Endothelial cell of umbilical vein (primary cell): ENCODE measurements around the gene MYH15. TPM values are rescaled to one million over a fixed set of nuclear protein-coding genes. Genes with fewer than 3 reads are reported as not detected.

Source experiments
- BruUV-seq: library from RNA; stranded (reverse); fragments of 400-500 nt; replicated peaks from 2 replicates; lab custom pipeline; 2021; lab: Mats Ljungman, UMichigan
- CTCF ChIA-PET: fragments of 300-600, 350-600 bp; sonication (Branson Sonifier 250); formaldehyde crosslinking; loops from one replicate; lab custom pipeline; 2021; ENCODE audit warnings: antibody characterized with exemption, inconsistent platforms; lab: Charles Lee
- POLR2A ChIA-PET: fragments of 300-600, 350-600 bp; sonication (Branson Sonifier 250); formaldehyde crosslinking; loops from one replicate; lab custom pipeline; 2021; ENCODE audit warnings: antibody characterized with exemption, inconsistent platforms; lab: Charles Lee
- DNase-seq: peaks from one replicate; pipeline ENCODE4 v3.0.0-alpha.2; 2011; ENCODE audit warnings: low read depth, low spot score
- FAIRE-seq: peaks from 2 replicates; lab custom pipeline; 2011; peaks lifted over from hg19 to GRCh38; lab: Jason Lieb, UNC
- H2AFZ ChIP-seq: 2 replicates; pipeline ENCODE4 v1.6.0; 2012; ENCODE audit warnings: low read depth, low read length, control low read depth, inconsistent platforms
- H3K27ac ChIP-seq: 2 replicates; pipeline ENCODE4 v1.5.1; 2011; ENCODE audit warnings: low read depth, mild to moderate bottlenecking, control low read depth, low read length, moderate library complexity; ENCODE audit not compliant: insufficient read depth
- H3K27me3 ChIP-seq, 2 experiments: 2 replicates each; pipeline versions ENCODE4 v1.6.0 to v1.6.1; 2011; ENCODE audit warnings: low read length in 2 of 2, mixed read lengths in 1 of 2; ENCODE audit not compliant: control insufficient read depth in 2 of 2, insufficient read depth in 2 of 2
- H3K36me3 ChIP-seq, 2 experiments: 2 replicates in 1 of 2; 3 replicates in 1 of 2; pipeline ENCODE4 v1.5.1; 2011; ENCODE audit warnings: low read length in 2 of 2, mild to moderate bottlenecking in 1 of 2, moderate library complexity in 1 of 2; ENCODE audit not compliant: control insufficient read depth in 2 of 2, insufficient read depth in 2 of 2; ENCODE audit errors: extremely low read depth in 1 of 2
- H3K4me1 ChIP-seq: 3 replicates; pipeline ENCODE4 v1.5.1; 2011; ENCODE audit warnings: mild to moderate bottlenecking, low read length; ENCODE audit not compliant: control insufficient read depth, insufficient read depth; ENCODE audit errors: extremely low read depth
- H3K4me2 ChIP-seq: 2 replicates; pipeline ENCODE4 v1.6.1; 2011; ENCODE audit warnings: low read length, control low read depth, mixed read lengths; ENCODE audit not compliant: insufficient read depth
- H3K4me3 ChIP-seq, 3 experiments: fragments of 200-600 bp in 1 of 3; sonication (generic), shearing (Covaris generic) in 1 of 3; replicated peaks in 1 of 3; 2 replicates each; pipeline ENCODE4 v1.5.1; 2011 to 2016; ENCODE audit warnings: control low read depth in 3 of 3, low read length in 3 of 3, mild to moderate bottlenecking in 2 of 3, inconsistent platforms in 1 of 3, low read depth in 1 of 3, moderate library complexity in 1 of 3; ENCODE audit not compliant: insufficient read depth in 1 of 3
- H3K79me2 ChIP-seq: 2 replicates; pipeline ENCODE4 v1.6.0; 2012; ENCODE audit warnings: low read length, inconsistent platforms; ENCODE audit not compliant: control insufficient read depth, insufficient read depth
- H3K9ac ChIP-seq: replicated peaks from 2 replicates; pipeline ENCODE3; 2011; ENCODE audit warnings: low read length, control low read depth; ENCODE audit not compliant: insufficient read depth; ENCODE audit errors: extremely low read depth
- H3K9me1 ChIP-seq: replicated peaks from 3 replicates; pipeline ENCODE4 v1.6.0; 2011; ENCODE audit warnings: mild to moderate bottlenecking, low read length; ENCODE audit not compliant: control insufficient read depth, insufficient read depth; ENCODE audit errors: extremely low read depth
- H3K9me3 ChIP-seq: replicated peaks from 2 replicates; pipeline ENCODE4 v1.5.1; 2012; ENCODE audit warnings: low read length, inconsistent platforms; ENCODE audit not compliant: control insufficient read depth, insufficient read depth
- H4K20me1 ChIP-seq: replicated peaks from 2 replicates; pipeline ENCODE3; 2011; ENCODE audit warnings: mild to moderate bottlenecking, low read length; ENCODE audit not compliant: control insufficient read depth, insufficient read depth; ENCODE audit errors: extremely low read depth
- CTCF ChIP-seq, 2 donors: IDR thresholded peaks; 1 replicate in 1 of 2; 2 replicates in 1 of 2; pipeline ENCODE4 v1.5.1; 2011; ENCODE audit warnings: low read length in 2 of 2, mild to moderate bottlenecking in 2 of 2, moderate library complexity in 2 of 2, control low read depth in 1 of 2, inconsistent platforms in 1 of 2, low read depth in 1 of 2; ENCODE audit not compliant: insufficient read depth in 1 of 2; ENCODE audit errors: extremely low read depth in 1 of 2
- EZH2 ChIP-seq: IDR thresholded peaks from 2 replicates; pipeline ENCODE4 v1.6.1; 2012; ENCODE audit warnings: borderline replicate concordance, low read depth, mild to moderate bottlenecking, moderate library complexity, low read length, inconsistent platforms; ENCODE audit not compliant: severe bottlenecking
- FOS ChIP-seq: IDR thresholded peaks from 2 replicates; pipeline ENCODE4 v1.6.1; 2011; ENCODE audit warnings: mild to moderate bottlenecking, low read length, moderate library complexity, borderline replicate concordance; ENCODE audit not compliant: insufficient read depth
- GATA2 ChIP-seq: IDR thresholded peaks from 2 replicates; pipeline ENCODE4 v1.7.0; 2011; ENCODE audit warnings: low read depth, mild to moderate bottlenecking, moderate library complexity, mixed read lengths, low read length; ENCODE audit not compliant: insufficient read length, insufficient read depth
- JUN ChIP-seq: IDR thresholded peaks from 2 replicates; pipeline ENCODE4 v1.6.1; 2011; ENCODE audit warnings: borderline replicate concordance, low read depth; ENCODE audit not compliant: insufficient read length, insufficient read depth
- MAX ChIP-seq: IDR thresholded peaks from 2 replicates; pipeline ENCODE4 v1.6.1; 2011; ENCODE audit not compliant: insufficient read depth, insufficient read length
- MYC ChIP-seq: IDR thresholded peaks from one replicate; pipeline ENCODE4 v1.6.1; 2011; ENCODE audit warnings: mild to moderate bottlenecking, low read depth, low read length
- POLR2A ChIP-seq: IDR thresholded peaks from 2 replicates; pipeline ENCODE4 v1.6.1; 2012; ENCODE audit warnings: low read depth, mild to moderate bottlenecking, control low read depth, low read length
- POLR2AphosphoS5 ChIP-seq: IDR thresholded peaks from 2 replicates; pipeline ENCODE4 v1.6.1; 2012; ENCODE audit warnings: low read depth, mild to moderate bottlenecking, control low read depth, low read length, moderate library complexity; ENCODE audit not compliant: insufficient read depth
- dilution Hi-C: fragments of 300-500 bp; cut with MboI; formaldehyde crosslinking; loops from one replicate; pipeline ENCODE4 v1.15.0; 2019; ENCODE audit warnings: low sequenced_read_pairs; ENCODE audit not compliant: extremely low pct_ligation_motif_present
- intact Hi-C: fragments of 100-400 bp; cut with micrococcal nuclease; formaldehyde crosslinking; loops from one replicate; pipeline ENCODE4 v1.10.0; 2022
- polyA plus RNA-seq, 4 experiments: library from polyadenylated mRNA; depleted of rRNA in 3 of 4; stranded (reverse) in 3 of 4; unstranded in 1 of 4; fragments of >200 nt; gene quantifications; 2 replicates each; pipeline versions ENCODE4 v1.2.1 to v1.2.3, GENCODE V29; 2011 to 2012; ENCODE audit warnings: missing spikeins in 1 of 4
- total RNA-seq: library from RNA; stranded (reverse); gene quantifications from 2 replicates; pipeline ENCODE4 v1.2.3, GENCODE V29; 2021

MYH15 gene
- total and polyA plus RNA-seq, 2 donors (not counting 3 experiments of a cell fraction or from before 2014, with no cell fraction given), result 0.27 TPM; not detected in 1

- dilution Hi-C loops, result no loop called here
- no peaks in the 10 kb centered on the region for H3K9me3 ChIP-seq
- FAIRE-seq (no peak), DNase-seq (no peak)
- CTCF ChIA-PET, result interaction anchor here (0.9 to 5.7 kb wide), 3 partner anchors 9 to 68 kb away, joined by 3 to 122 read pairs (median 4); no protein-coding TSS in a partner anchor
- H2AFZ ChIP-seq, result no peak overlapping the region
- intact Hi-C loops, result no loop called here
- H4K20me1 ChIP-seq, result no peaks in the 10 kb centered on the region
- no peak overlapping the region for H3K4me3 ChIP-seq
- TF ChIP-seq MAX, result no peak
- TF ChIP-seq CTCF (IDR thresholded peaks at IDR 0.05; ENCODE audit: extremely low read depth in 1 of 2, insufficient read depth in 1 of 2, low read depth in 1 of 2, low read length in 2 of 2), result no peak
- no peak for TF ChIP-seq FOS
- no peak for TF ChIP-seq POLR2AphosphoS5
- no peak for TF ChIP-seq EZH2
- TF ChIP-seq POLR2A, result no peak
- no peak for TF ChIP-seq GATA2
- no peak for TF ChIP-seq JUN
- TF ChIP-seq MYC, result no peak
- H3K4me2 ChIP-seq, result no peak overlapping the region
- H3K79me2 ChIP-seq, result no peaks in the 10 kb centered on the region
- H3K27ac ChIP-seq, result no peak overlapping the region
- no peaks in the 10 kb centered on the region for H3K27me3 ChIP-seq
- no TSS peak for BruUV-seq
- no peaks in the 10 kb centered on the region for H3K9me1 ChIP-seq
- POLR2A ChIA-PET, result no interaction called here
- no peak overlapping the region for H3K9ac ChIP-seq
- H3K4me1 ChIP-seq, result no peaks in the 10 kb centered on the region
- peaks cover 0 to 11% of the 10 kb centered on the region in 2 experiments for H3K36me3 ChIP-seq
These were observed 45.7 kb upstream of the MYH15 start for GRCh38 chr3:108555966-108556581.
